ENCODE data around the gene TSPEAR. TPM values are rescaled to one million over a fixed set of nuclear protein-coding genes. Genes with fewer than 3 reads are reported as not detected.

TSPEAR gene
- total RNA-seq, 1 donor from 2014 or later: not detected

Other genes with a start within 250 kb of the TSPEAR start
- gene KRTAP10-1, start 171.4 kb downstream of the TSPEAR start, total RNA-seq: not detected in 2 replicates
- not detected in 2 replicates for gene KRTAP10-2, start 160.1 kb downstream of the TSPEAR start, total RNA-seq
- not detected in 2 replicates for gene KRTAP10-3, start 152.8 kb downstream of the TSPEAR start, total RNA-seq
- gene KRTAP10-4, start 137.8 kb downstream of the TSPEAR start, total RNA-seq: not detected in 2 replicates
- not detected in 2 replicates for gene KRTAP10-5, start 131.0 kb downstream of the TSPEAR start, total RNA-seq
- not detected in 2 replicates for gene KRTAP10-6, start 119.1 kb downstream of the TSPEAR start, total RNA-seq
- not detected in 2 replicates for gene KRTAP10-7, start 111.0 kb downstream of the TSPEAR start, total RNA-seq
- not detected in 2 replicates for gene KRTAP10-8, start 99.5 kb downstream of the TSPEAR start, total RNA-seq
- gene KRTAP10-9, start 84.5 kb downstream of the TSPEAR start, total RNA-seq: not detected in 2 replicates
- not detected in 2 replicates for gene KRTAP10-10, start 74.2 kb downstream of the TSPEAR start, total RNA-seq
- gene KRTAP10-11, start 65.2 kb downstream of the TSPEAR start, total RNA-seq: not detected in 2 replicates
- not detected in 2 replicates for gene KRTAP12-4, start 56.9 kb downstream of the TSPEAR start, total RNA-seq
- gene KRTAP12-3, start 53.6 kb downstream of the TSPEAR start, total RNA-seq: not detected in 2 replicates
- not detected in 2 replicates for gene KRTAP12-2, start 44.6 kb downstream of the TSPEAR start, total RNA-seq
- not detected in 2 replicates for gene KRTAP12-1, start 29.4 kb downstream of the TSPEAR start, total RNA-seq
- not detected in 2 replicates for gene KRTAP10-12, start 14.4 kb downstream of the TSPEAR start, total RNA-seq
- 45.3 and 87.8 TPM in 2 replicates for gene UBE2G2, start 90.2 kb upstream of the TSPEAR start, total RNA-seq
- 72.8 and 74.5 TPM in 2 replicates for gene SUMO3, start 106.5 kb upstream of the TSPEAR start, total RNA-seq
- gene PTTG1IP, start 162.1 kb upstream of the TSPEAR start, total RNA-seq: 617 and 707 TPM in 2 replicates
- gene ITGB2, start 209.3 kb upstream of the TSPEAR start, total RNA-seq: 6.1 and 8.8 TPM in 2 replicates
- gene SLX9, start 228.5 kb upstream of the TSPEAR start, total RNA-seq: 23.0 and 24.1 TPM in 2 replicates